NCI-H524 treated with DMSO at 0.1 percent for 48 hours (cell line): Measurements from ENCODE around the gene CBFA2T3.
"Not testable (repeated sequence)": the region's sequence is repeated elsewhere in the genome, so short reads cannot be mapped to it uniquely, and the experiment has no call there.

Experiments
- DNase-seq: peaks from one replicate; lab custom pipeline; 2025; lab: John Stamatoyannopoulos, UW

CBFA2T3 gene

DNA sequence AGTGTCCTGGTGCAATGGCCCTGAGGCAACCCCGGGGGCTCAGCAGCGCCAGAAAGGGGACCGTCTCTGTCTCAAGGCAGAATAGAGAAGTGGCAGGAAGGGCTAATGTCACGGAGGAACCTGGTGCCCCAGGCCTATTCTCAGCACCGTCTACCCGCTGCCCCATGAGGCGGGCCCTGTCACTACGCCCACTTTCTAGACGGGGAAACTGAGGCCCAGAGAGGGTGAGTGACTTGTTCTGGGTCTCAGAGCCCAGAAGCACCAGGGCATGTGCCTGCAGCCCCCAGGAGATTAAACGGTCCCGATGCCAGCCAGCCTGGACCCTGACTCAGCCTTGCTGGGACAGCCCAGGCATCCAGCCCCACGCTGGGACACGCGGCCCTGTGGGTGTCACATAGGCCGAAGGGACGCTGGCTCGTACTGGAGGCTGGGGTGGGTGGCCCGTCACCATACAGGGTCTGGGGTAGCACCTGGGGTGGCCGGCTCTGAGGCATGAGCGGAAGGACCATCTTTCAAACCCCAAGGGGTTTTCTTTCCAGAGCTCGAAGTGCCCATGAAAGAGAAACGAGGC lies 70.4 kb downstream of the CBFA2T3 start:
- DNase-seq: no peak

DNA sequence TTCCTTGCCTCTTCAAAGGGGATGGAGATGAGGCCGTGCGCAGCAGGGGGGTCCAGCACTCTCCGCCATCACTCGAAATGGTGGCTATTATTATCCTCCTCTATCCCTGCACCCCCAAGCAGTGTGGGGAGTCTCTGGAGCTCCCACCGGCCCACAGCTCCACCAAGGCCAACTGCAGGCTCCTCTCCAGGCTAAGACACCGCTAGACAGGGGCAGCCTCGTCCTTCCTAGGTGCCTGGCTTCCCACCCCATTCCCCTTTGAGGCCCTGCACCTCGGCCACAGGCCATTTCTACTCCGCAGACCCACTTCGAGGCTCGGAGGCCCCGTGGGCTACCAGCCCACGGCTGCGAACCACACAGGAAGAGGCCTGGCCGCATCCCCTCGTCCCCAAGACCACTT lies 71.0 kb downstream of the CBFA2T3 start:
- no peak for DNase-seq

DNA sequence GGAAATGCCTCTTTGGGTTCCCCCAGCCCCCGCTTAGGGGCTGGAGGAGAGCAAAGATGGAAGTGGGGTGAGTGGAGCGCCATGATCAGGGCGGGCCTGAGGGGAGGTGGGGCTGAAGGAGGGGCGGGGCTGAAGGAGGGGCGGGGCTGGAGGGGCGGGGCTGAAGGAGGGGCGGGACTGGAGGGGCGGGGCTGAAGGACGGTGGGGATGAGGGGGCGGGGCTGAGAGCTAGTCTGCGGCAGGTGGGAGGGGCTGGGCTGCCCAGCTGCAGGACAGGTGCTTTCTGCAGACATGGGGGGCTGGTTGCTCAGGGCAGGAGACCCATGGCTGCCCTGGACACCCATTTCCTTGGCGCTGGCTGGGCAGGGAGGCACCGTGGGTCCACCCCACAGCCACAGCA lies 71.4 kb downstream of the CBFA2T3 start:
- DNase-seq: no peak

DNA sequence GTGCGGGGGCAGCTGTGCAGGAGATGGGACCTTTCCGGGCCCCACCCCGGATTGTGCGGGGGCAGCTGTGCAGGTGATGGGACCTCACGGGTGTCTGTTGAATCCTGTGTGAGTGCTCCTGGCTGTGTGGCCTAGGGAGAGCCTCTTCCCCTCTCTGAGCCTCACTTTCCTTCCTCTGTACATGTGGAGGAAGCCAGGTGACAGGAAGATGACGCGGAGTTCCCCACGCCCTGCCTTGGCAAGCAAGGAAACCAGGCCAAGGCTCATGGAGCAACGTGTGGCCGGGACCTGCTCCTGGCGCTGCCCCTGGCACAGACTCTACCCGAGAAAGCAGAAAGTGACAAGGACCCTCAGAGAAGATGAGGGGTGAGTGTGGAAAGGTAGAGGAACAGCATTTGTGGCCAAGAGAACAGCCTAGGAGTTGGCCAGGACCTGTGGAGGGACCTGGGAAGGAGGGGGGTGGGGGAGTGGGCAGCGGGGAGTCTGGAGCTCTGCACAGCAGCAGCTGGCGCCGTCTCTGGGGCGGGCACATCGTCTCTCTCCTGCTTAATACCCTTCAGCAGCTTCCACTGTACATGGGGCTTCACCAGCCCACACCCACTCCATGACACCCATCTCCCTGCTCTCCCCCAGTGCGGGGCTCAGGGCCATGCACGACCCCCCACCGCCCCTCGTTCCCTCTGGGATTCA lies 72.2 kb downstream of the CBFA2T3 start:
- no peak for DNase-seq

DNA sequence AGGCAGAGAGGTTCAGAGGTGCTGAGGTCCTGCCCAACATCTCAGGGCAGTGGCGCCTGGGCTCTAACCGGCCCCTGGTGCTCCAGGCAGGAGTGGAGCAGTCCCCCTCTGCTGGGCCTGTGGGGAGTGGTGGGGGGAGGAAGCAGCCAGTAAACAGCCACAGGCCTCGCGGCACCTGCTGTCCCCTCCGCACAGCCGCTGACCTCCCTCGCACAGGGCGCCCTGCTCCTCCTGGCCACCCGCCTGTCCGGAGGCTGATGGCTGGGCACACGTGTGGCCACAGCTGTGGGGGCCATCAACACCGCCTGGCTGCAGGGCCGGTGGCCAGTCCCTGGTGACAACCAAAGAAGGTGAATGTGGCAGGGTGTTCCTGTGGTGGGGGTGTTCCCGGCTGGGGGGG lies 73.7 kb downstream of the CBFA2T3 start:
- DNase-seq: no peak

DNA sequence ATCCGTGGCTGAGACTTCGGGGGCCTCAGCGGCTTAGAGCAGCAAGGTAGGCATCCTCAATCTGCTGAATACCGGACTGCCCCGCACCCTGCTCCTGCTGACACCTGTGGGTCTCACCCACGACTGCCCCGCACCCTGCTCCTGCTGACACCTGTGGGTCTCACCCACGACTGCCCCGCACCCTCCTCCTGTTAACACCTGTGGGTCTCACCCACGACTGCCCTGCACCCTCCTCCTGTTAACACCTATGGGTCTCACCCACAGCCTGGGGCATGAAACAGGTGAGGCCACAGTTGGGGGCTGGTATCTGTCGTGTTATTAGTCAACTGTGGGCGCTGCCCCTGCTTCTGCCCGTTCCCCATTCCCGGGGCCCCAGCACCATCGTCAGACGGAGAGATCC lies 74.3 kb downstream of the CBFA2T3 start:
- DNase-seq: no peak

DNA sequence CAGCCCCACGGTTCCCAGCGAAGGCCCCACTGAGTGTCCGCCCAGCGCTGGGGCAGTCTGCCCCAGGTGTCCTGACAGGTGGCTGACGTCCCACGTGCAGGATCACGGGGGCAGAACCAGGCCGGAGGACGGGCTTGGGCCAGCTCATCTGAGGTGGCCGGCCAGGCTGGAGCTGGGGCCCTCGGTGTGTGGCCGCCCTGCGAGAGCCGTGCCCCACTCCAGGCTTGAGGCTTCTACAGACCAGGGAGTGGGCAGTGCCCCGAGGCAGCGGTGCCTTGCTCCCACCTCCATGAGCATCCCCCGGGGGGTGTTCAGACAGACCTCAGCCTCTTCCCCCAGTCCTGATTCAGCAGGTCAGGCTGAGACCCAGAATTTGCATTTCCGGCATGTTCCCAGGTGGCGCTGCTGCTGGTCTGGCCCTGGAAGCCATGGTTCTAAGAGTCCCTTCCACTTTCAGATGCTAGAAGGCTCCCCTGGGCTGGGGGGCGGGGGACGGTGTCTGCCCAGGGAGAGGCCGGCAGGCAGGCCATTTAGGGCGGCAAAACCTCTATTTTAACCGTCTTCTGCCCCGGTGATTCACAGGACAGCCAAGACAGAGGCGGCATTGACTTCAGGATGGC lies 75.2 kb downstream of the CBFA2T3 start:
- DNase-seq: no peak

DNA sequence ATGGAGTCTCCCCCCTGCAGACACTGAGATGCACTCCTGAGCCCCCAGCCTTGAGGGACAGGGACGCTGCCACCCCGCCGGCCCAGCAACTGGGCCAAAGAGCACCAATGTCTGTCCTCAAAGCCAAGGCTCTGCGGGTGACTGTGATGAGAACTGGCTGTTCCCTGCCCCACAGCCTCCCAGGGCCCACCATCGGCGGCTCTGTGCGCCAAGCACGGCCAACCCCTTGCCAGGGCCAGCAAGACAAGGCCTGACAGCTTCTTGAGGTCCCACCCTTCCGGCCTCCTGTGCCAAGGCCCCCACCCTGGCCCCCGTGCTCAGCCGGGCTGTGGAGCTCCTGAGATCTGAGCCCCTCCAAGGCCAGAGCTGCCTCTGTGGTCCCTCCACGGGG lies 76.3 kb downstream of the CBFA2T3 start:
- DNase-seq: no peak

DNA sequence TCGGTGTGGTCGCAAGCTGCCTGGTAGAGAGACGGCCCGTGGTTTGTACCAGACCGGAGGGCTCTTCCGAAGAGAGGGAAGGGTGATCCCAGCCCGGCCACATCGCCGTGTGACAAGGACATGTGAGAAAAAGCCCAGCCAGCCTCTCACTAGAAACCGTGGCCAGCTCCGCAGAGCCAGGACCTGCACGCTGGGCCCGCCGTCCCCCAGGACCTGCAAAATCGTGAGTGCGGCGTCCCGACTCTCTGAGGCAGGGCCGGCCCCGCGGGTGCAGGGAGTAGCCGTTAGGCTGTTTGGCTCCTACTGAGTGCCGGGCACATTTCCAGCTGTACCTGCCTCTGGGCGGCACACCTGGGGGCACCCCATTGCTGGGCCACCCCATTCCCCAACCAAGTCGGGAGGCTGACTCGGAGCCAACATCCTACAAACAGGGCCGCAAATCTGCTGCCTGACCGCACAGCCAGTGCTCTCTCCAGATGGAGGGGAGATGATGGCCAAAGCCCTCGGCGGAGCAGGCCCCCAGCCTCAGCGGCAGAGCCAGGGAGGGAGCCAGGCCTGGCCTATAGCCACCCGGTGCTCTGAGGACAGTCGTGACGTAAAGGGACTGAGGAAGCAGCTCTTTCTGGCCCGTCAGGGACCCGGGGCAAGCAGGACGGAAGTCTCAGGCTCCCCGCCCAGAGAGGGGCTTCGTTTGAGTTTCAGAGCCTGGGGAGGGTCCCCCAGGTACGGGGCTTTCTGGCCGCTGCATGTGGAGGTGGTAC lies 76.9 kb downstream of the CBFA2T3 start:
- no peak for DNase-seq

DNA sequence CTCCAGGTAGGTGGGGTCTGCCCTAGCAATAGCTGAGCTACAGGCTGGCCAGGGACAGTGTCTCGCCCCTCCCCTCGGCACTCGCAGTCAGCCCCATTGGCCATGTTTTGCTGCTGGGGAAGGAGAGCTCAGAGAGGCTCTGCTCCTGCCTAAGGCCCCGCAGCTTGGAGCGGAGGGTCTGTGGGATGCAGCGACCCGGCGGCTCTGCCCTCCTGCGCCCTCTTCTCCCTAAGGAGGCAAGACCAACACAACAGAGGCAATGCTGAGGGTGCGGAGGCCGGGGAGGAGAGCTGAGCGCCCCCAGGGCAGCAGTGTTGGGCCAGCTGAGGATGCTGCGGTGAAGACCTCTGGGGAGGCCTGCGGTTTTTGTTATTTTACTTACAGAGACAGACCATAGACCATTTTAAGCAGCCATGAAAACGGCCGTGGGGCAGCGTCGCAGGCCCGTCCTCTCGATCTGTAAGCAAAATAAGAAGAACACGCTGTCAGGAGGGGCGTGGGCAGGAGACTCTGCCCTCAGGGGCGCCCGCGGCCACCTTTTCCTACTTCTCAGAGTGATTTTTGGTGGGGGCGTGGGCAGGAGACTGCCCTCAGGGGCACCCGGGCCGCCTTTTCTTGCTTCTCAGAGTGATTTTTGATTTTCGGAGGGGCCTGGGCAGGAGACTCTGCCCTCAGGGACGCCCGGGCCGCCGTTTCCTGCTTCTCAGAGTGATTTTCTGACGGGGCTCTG lies 79.1 kb downstream of the CBFA2T3 start:
- no peak for DNase-seq

DNA sequence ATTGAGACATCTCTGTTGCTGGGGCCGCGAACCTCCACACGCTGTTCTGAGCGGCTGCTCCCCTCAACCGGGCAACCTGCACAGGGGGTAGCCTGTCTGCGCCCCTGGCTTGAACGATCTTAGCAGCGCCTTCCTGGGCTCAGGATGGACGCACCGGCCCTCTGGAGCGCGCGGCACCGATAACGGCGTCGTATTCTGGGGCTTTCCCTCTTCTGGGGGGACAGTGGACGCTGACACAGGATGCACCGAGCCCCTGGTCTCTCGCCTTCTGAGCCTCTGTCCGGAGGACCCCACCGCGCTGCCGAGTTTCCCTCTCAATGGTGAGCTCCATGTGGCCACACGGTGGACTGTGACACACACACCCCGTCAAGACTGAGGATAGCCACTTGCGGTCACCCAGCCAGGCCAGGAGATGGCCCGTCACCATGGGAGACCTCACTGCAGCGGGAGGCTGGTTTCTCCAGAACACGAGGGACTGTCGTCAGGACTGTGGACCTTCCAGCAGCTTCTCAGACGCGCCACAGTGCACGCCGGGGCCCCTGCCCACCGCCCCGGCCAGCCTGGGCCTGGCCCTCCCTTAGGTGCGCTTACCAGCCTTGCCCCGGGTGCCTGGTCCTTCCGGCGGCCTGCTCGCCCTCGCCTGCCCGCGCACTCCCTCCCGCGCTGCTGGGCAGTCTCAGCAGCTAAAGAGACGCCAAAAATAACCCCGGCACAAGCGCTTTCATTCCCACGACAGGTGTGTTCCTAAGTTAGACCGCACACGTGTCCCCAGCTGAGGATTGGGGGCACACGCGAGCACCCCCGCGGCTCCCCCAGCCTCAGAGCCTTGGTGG lies 80.6 kb downstream of the CBFA2T3 start:
- DNase-seq: no peak

DNA sequence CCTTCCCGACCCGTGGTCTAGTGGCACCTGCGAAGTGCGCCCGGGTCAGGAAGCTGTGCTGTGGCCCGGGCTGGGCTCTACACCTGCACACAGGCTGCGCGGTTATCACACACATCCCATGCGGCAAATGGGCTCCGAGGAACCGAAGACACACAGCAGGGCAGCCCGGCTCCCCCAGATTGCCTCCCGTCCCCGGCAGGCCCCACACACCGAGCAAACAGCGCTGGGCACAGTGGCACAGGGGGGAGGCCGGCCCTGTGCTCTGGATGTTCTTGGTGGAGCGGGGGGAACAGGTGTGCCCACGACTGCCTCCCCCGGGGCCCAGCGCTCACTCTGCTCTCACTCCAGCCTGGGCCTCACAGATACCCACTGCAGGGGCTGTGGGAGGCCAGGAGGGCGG lies 81.7 kb downstream of the CBFA2T3 start:
- no peak for DNase-seq

DNA sequence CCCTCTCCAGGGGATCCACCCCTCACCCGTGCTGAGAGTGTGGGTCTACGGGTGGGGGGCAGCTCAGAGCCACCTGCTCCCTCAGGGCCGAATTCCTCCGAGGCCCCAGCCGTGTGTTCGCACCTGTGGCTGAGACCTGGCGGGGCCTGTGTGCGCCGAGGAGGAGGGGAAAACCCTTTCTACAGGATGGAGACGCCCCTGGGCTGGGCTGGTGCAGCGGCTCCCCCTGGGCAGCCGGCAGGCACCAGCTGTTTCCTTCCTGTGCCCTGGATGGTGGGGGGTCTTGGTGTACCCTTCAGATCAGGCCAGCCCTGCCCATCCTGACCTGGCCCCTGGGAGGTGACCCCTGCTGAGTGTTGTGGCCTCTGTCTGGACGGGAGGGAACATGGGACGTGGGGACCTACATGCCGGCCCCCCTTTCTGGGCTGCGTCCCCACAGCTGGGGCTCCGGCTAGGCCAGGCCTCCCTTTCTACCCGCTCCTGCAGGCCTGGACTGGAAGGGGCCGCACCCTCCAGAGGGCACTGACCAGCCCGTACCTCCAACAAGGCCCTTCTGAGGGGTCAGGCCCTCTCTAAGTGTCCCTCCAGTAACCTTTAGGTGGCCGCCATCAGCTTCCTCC lies 82.2 kb downstream of the CBFA2T3 start:
- no peak for DNase-seq

DNA sequence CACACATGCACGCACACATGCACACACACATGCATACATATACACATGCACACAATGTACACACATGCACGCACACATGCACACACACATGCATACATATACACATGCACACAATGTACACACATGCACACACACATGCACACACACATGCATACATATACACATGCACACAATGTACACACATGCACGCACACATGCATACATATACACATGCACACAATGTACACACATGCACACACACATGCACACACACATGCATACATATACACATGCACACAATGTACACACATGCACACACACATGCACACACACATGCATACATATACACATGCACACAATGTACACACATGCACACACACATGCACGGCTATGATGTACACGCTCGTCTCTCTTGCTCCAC lies 82.7 kb downstream of the CBFA2T3 start:
- DNase-seq: not testable (repeated sequence)

DNA sequence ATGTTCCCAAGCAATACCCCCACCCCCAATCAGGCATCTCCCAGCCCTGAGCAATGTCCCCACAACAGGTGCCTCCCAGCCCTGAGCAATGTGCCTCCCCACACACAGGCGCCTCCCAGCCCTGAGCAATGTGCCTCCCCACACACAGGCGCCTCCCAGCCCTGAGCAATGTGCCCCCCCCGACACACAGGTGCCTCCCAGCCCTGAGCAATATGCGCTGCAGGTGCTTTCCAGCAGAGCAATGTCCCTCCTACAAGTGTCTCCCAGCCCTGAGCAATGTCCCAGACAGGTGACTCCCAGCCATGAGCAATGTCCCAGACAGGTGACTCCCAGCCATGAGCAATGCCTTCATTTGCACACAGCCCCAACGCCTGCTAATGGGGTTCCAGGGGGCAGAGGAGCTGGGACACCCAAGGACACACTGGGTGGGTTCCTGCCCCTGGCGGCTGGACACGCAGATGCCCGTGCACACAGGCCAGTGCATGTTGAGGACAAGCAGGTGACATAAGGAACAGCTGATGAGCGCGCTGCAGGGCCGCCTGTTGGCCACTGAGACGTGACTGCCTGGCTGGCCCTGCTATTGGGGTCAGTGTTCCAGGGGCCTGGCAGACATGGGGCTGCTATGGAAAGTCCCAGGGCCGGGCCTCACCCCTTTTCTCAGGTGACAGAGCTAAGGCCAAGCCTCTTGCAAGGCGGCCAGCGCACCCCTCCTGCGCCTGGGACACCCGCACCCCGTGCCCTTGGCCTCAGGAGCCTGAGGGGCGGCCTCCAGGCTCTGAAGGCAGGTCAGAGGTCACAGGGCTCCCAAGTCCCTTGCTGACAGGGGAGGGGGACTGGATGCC lies 83.7 kb downstream of the CBFA2T3 start:
- no peak for DNase-seq

DNA sequence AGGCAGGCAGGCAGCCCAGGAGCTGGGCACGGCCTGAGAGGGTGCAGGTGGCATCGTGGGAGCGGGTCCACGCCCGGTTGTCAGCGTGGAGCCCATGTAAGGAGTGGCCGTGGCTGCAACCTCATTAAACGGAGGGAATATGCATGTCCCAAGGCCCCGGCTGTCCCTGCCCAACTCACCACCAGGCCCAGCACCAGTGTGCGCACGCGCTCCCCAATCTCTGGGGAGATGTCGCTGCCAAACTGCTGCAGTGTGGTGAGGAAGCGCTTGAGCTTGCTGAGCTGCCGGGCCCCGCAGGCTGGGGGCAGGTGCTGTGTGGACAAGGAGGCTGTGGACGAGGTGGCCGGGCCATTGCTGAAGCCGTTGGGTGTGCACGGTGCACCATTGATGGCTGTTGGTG lies 84.9 kb downstream of the CBFA2T3 start:
- no peak for DNase-seq

DNA sequence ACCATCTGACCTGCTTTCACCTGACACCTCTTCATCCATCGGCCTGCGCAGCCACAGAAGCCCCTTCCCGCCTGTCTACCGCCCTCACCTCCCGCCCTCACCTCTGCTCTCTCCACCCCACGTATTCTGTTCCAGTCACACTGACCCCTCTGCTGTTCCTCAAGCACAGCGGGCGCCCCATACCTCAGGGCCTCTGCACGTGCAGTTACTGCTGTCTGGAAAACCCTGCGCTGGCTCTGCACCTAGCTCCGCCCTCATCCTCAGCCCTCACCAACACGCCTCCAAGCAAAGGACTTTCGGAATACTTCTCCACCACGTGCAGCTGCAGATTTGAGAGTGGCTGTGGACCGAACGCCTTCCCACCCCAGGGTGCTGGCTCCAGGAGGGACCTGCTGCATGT lies 85.9 kb downstream of the CBFA2T3 start:
- no peak for DNase-seq

DNA sequence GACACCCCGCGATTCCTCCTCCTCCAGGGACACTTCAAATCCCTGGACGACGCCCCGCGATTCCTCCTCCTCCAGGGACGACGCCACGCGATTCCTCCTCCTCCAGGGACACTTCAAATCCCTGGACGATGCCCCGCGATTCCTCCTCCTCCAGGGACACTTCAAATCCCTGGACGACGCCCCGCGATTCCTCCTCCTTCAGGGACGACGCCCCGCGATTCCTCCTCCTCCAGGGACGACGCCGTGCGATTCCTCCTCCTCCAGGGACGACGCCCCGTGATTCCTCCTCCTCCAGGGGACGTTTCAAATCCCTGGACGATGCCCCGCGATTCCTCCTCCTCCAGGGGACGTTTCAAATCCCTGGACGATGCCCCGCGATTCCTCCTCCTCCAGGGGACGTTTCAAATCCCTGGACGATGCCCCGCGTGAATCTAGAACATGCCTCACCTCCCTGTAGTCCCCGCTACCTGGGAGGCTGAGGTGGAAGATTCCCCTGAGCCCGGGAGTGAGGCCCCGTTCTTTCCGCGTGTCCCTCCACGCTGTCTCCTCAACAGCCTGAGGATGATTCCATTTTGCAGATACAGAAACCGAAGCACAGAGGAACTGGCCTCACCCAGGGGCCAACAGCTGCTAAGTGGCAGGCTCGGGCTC lies 87.2 kb downstream of the CBFA2T3 start:
- DNase-seq: not testable (repeated sequence)
